Measurements from ENCODE around the gene SMARCC1. TPM values are rescaled to one million over a fixed set of nuclear protein-coding genes. Genes with fewer than 3 reads are reported as not detected.

Gene SMARCC1
- polyA plus RNA-seq, 2 of the 4 experiments (the other 2 are of a cell fraction) = 27.1 to 27.5 TPM

DNA sequence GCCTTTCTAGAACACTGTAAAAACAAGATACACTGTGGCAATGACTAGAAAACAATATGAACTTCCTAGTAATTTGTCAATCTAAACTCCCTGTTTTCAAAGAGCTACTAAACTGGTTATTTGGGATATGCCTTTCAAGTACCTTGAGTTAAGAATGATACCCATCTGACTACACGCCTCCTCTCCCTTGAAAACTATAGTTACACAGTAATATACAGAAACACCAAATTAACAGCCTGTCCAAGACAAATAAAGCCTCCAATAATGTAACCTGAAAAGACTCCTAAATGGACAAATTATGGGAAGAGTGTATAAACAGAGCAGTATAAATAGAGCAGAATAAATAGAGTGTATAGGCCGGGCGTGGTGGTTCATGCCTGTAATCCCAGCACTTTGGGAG lies 70.1 kb downstream of the SMARCC1 start:
- ChIA-PET POLR2A (no interaction called here), CTCF (no interaction called here)
- ATAC-seq (no peak), FAIRE-seq (no peak), DNase-seq (ENCODE audit: low read depth in 1 of 2, low spot score in 1 of 2) (no peak)
- WGBS (ENCODE audit: missing lambda C conversion rate) = 93% methylated on average over 3 of the region's 3 CpGs
- H3K27ac ChIP-seq = no peak overlapping the region
- H3K4me3 ChIP-seq = no peak overlapping the region
- H3K4me1 ChIP-seq = peaks cover 10% of the 10 kb centered on the region; the same call in 2 of the 3 replicates
- no peaks in the 10 kb centered on the region for H3K9me3 ChIP-seq
- TF ChIP-seq MAZ (IDR thresholded peaks at IDR 0.05; ENCODE audit: borderline replicate concordance, low read depth, low read length) = no peak
- TF ChIP-seq, protein P1, sequence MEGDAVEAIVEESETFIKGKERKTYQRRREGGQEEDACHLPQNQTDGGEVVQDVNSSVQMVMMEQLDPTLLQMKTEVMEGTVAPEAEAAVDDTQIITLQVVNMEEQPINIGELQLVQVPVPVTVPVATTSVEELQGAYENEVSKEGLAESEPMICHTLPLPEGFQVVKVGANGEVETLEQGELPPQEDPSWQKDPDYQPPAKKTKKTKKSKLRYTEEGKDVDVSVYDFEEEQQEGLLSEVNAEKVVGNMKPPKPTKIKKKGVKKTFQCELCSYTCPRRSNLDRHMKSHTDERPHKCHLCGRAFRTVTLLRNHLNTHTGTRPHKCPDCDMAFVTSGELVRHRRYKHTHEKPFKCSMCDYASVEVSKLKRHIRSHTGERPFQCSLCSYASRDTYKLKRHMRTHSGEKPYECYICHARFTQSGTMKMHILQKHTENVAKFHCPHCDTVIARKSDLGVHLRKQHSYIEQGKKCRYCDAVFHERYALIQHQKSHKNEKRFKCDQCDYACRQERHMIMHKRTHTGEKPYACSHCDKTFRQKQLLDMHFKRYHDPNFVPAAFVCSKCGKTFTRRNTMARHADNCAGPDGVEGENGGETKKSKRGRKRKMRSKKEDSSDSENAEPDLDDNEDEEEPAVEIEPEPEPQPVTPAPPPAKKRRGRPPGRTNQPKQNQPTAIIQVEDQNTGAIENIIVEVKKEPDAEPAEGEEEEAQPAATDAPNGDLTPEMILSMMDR (IDR thresholded peaks at IDR 0.05) = no peak
- no peak overlapping the region for H3K4me2 ChIP-seq

DNA sequence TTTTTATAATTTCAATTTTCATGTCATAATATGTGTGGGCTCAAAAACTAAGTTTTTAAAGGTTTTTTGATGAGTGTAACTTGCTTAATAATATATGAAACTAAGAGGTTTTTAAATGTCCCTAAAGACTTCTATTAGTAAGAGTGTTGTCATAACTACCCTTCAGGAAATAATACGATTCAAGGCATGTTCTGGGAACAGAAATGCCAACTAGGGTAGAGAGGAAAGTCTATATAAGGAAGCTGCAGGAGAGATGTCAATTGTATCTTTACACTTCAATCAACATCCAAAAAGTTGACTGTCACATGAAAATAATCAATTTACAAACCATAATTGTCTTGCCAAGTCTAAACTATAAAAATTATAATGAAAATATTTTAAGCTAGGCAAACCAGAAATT lies 76.3 kb downstream of the SMARCC1 start:
- FAIRE-seq (no peak), ATAC-seq (no peak), DNase-seq (ENCODE audit: low read depth in 1 of 2, low spot score in 1 of 2) (no peak)
- no peak overlapping the region for H3K4me3 ChIP-seq
- 79% methylated on average over 1 of the region's 1 CpG for WGBS (ENCODE audit: missing lambda C conversion rate)
- TF ChIP-seq, protein P2, sequence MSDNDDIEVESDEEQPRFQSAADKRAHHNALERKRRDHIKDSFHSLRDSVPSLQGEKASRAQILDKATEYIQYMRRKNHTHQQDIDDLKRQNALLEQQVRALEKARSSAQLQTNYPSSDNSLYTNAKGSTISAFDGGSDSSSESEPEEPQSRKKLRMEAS (IDR thresholded peaks at IDR 0.05) = no peak
- no peak for TF ChIP-seq RCOR1 (IDR thresholded peaks at IDR 0.05; ENCODE audit: low read depth, low read length)
- no peak for TF ChIP-seq CHD2 (IDR thresholded peaks at IDR 0.05; ENCODE audit: low read length, partially characterized antibody)
- TF ChIP-seq, protein P3, sequence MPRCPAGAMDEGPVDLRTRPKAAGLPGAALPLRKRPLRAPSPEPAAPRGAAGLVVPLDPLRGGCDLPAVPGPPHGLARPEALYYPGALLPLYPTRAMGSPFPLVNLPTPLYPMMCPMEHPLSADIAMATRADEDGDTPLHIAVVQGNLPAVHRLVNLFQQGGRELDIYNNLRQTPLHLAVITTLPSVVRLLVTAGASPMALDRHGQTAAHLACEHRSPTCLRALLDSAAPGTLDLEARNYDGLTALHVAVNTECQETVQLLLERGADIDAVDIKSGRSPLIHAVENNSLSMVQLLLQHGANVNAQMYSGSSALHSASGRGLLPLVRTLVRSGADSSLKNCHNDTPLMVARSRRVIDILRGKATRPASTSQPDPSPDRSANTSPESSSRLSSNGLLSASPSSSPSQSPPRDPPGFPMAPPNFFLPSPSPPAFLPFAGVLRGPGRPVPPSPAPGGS (IDR thresholded peaks at IDR 0.05) = no peak
- TF ChIP-seq, protein P4, sequence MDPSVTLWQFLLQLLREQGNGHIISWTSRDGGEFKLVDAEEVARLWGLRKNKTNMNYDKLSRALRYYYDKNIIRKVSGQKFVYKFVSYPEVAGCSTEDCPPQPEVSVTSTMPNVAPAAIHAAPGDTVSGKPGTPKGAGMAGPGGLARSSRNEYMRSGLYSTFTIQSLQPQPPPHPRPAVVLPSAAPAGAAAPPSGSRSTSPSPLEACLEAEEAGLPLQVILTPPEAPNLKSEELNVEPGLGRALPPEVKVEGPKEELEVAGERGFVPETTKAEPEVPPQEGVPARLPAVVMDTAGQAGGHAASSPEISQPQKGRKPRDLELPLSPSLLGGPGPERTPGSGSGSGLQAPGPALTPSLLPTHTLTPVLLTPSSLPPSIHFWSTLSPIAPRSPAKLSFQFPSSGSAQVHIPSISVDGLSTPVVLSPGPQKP (IDR thresholded peaks at IDR 0.05; ENCODE audit: low read depth, low read length) = no peak
- TF ChIP-seq EP300 (IDR thresholded peaks at IDR 0.05) = no peak
- TF ChIP-seq, protein P5, sequence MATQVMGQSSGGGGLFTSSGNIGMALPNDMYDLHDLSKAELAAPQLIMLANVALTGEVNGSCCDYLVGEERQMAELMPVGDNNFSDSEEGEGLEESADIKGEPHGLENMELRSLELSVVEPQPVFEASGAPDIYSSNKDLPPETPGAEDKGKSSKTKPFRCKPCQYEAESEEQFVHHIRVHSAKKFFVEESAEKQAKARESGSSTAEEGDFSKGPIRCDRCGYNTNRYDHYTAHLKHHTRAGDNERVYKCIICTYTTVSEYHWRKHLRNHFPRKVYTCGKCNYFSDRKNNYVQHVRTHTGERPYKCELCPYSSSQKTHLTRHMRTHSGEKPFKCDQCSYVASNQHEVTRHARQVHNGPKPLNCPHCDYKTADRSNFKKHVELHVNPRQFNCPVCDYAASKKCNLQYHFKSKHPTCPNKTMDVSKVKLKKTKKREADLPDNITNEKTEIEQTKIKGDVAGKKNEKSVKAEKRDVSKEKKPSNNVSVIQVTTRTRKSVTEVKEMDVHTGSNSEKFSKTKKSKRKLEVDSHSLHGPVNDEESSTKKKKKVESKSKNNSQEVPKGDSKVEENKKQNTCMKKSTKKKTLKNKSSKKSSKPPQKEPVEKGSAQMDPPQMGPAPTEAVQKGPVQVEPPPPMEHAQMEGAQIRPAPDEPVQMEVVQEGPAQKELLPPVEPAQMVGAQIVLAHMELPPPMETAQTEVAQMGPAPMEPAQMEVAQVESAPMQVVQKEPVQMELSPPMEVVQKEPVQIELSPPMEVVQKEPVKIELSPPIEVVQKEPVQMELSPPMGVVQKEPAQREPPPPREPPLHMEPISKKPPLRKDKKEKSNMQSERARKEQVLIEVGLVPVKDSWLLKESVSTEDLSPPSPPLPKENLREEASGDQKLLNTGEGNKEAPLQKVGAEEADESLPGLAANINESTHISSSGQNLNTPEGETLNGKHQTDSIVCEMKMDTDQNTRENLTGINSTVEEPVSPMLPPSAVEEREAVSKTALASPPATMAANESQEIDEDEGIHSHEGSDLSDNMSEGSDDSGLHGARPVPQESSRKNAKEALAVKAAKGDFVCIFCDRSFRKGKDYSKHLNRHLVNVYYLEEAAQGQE (IDR thresholded peaks at IDR 0.05) = no peak
- TF ChIP-seq, protein P6, sequence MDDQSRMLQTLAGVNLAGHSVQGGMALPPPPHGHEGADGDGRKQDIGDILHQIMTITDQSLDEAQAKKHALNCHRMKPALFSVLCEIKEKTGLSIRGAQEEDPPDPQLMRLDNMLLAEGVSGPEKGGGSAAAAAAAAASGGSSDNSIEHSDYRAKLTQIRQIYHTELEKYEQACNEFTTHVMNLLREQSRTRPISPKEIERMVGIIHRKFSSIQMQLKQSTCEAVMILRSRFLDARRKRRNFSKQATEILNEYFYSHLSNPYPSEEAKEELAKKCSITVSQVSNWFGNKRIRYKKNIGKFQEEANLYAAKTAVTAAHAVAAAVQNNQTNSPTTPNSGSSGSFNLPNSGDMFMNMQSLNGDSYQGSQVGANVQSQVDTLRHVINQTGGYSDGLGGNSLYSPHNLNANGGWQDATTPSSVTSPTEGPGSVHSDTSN (IDR thresholded peaks at IDR 0.05) = no peak
- no peak for TF ChIP-seq HOXA7 (CRISPR knock-in tag; IDR thresholded peaks at IDR 0.05)
- TF ChIP-seq CBX2 (IDR thresholded peaks at IDR 0.05; ENCODE audit: borderline replicate concordance, low read depth) = no peak
- no peak for TF ChIP-seq CBX8 (IDR thresholded peaks at IDR 0.05)
- no peak for TF ChIP-seq FOXS1 (CRISPR knock-in tag; IDR thresholded peaks at IDR 0.05)
- no peak for TF ChIP-seq ZSCAN20 (CRISPR knock-in tag; IDR thresholded peaks at IDR 0.05)
- TF ChIP-seq TP53 (CRISPR knock-in tag; IDR thresholded peaks at IDR 0.05) = no peak
- TF ChIP-seq, protein P7, sequence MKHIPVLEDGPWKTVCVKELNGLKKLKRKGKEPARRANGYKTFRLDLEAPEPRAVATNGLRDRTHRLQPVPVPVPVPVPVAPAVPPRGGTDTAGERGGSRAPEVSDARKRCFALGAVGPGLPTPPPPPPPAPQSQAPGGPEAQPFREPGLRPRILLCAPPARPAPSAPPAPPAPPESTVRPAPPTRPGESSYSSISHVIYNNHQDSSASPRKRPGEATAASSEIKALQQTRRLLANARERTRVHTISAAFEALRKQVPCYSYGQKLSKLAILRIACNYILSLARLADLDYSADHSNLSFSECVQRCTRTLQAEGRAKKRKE (CRISPR knock-in tag; IDR thresholded peaks at IDR 0.05; ENCODE audit: low read depth) = no peak
- no peak for TF ChIP-seq TFCP2L1 (CRISPR knock-in tag; IDR thresholded peaks at IDR 0.05)
- TF ChIP-seq EHMT2 (IDR thresholded peaks at IDR 0.05; ENCODE audit: low read depth) = no peak
- no peak for TF ChIP-seq HOXB13 (CRISPR knock-in tag; IDR thresholded peaks at IDR 0.05; ENCODE audit: low read depth)
- TF ChIP-seq KDM5A (IDR thresholded peaks at IDR 0.05) = no peak
- no peak overlapping the region for H3K27ac ChIP-seq
- H3K4me1 ChIP-seq = peaks cover 13% of the 10 kb centered on the region
- CTCF ChIA-PET = no interaction called here
- POLR2A ChIA-PET = no interaction called here
- no peak overlapping the region for H3K4me2 ChIP-seq
- H3K9me3 ChIP-seq = no peaks in the 10 kb centered on the region

Measured in A549 (cell line).